ENCODE data around the gene UQCR10. TPM values are rescaled to one million over a fixed set of nuclear protein-coding genes. Genes with fewer than 3 reads are reported as not detected.

The UQCR10 gene
- total RNA-seq, 1 experiment from 2014 or later, result 147 TPM

DNA sequence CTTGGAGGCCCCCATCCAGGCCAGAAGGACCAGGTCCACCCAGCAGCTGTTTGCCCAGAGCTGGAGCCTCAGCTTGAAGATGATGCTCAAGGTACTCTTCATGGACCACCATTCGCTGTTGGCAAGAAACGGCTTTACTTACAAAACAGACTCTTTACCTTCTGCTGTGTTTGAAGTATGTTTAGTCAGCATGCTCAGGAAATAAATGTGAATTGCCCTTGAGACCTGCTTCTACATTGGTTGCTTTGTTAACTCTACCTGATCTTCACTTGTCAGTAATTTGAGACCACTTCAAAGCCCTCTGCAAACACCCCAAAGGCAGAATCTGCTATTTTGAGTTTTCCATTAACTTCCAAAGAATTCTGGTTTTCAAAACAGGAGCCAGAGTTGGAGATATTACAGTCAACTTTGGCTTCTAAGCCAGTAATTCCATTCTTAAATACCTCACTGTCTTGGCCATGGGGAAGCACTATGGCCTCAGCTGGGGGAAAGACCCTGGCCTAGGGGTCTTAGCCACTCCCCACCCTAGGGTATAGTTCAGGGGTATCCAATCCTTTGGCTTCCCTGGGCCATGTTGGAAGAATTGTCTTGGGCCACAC lies 2.7 kb downstream of the UQCR10 start:
- peaks cover 43% of the 10 kb centered on the region for H3K36me3 Mint-ChIP-seq (ENCODE audit: insufficient read depth, unreplicated experiment)
- CTCF ChIA-PET, result interaction anchor here (0.5 kb wide), 1 partner anchor 165 kb away, joined by 4 read pairs; no protein-coding TSS in a partner anchor
- no TSS peak for BruUV-seq (replicated peaks)

DNA sequence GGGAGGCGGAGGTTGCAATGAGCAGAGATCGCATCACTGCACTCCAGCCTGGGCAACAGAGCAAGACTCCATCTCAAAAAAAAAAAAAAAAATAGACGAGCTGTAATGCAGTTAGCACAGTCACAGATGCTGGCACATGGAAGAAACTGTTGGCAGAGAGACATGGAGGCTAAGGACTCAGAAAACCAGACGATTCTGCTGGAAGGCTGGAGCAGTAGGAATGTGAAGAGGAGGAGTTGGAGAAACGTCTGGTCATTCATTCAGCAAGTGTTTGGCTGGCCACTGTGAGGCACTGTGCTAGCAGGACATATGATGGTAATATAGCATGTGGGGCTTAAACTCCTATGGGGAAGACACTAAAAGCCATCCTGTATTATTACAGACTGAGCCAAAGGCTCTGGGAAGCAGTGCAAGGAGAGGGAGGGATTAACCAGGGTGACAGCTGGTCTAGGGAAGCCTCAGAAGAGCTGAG lies 5.0 kb downstream of the UQCR10 start:
- POLR2A ChIA-PET, result no interaction called here
- BruUV-seq (replicated peaks), result no TSS peak
- peak in 1 of 2 experiments; percentile 35 for DNase-seq

More for the DNA sequence above, 2.7 kb downstream of the UQCR10 start:
- peak in 1 of 2 experiments; percentile 55 for DNase-seq
- TF ChIP-seq, protein P1, sequence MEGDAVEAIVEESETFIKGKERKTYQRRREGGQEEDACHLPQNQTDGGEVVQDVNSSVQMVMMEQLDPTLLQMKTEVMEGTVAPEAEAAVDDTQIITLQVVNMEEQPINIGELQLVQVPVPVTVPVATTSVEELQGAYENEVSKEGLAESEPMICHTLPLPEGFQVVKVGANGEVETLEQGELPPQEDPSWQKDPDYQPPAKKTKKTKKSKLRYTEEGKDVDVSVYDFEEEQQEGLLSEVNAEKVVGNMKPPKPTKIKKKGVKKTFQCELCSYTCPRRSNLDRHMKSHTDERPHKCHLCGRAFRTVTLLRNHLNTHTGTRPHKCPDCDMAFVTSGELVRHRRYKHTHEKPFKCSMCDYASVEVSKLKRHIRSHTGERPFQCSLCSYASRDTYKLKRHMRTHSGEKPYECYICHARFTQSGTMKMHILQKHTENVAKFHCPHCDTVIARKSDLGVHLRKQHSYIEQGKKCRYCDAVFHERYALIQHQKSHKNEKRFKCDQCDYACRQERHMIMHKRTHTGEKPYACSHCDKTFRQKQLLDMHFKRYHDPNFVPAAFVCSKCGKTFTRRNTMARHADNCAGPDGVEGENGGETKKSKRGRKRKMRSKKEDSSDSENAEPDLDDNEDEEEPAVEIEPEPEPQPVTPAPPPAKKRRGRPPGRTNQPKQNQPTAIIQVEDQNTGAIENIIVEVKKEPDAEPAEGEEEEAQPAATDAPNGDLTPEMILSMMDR (IDR thresholded peaks at IDR 0.05; ENCODE audit: insufficient read depth in 1 of 2, low read depth in 1 of 2, low read length in 1 of 2, severe bottlenecking in 1 of 2, unreplicated experiment in 1 of 2), result no peak
- Histone ChIP-seq H3K4me1 (peaks cover 30% of the 10 kb centered on the region), H3K9me3 (no peaks in the 10 kb centered on the region), H3K36me3 (ENCODE audit: control insufficient read depth, insufficient read depth, low read length) (no peaks in the 10 kb centered on the region; the same call in 1 of the 2 replicates), H3K4me3 (ENCODE audit: low read depth, low read length) (no peak overlapping the region), H3K27me3 (replicated peaks; ENCODE audit: control insufficient read depth, insufficient read depth, low read length) (no peaks in the 10 kb centered on the region)
- no peaks in the 10 kb centered on the region for H3K27me3 Mint-ChIP-seq (ENCODE audit: insufficient read depth, unreplicated experiment)
- peaks cover 28% of the 10 kb centered on the region for H3K4me1 Mint-ChIP-seq (ENCODE audit: low read depth, unreplicated experiment)
- peak overlapping the region; percentile 60 for H3K27ac Mint-ChIP-seq (ENCODE audit: unreplicated experiment)
- peak overlapping the region; percentile 99 for H3K4me3 Mint-ChIP-seq (ENCODE audit: unreplicated experiment)
- POLR2A ChIA-PET, result no interaction called here
- H3K9me3 Mint-ChIP-seq (ENCODE audit: unreplicated experiment), result no peaks in the 10 kb centered on the region
- intact Hi-C loops (cut with micrococcal nuclease; ENCODE audit: unreplicated experiment), result loop anchor here (5.0 to 10.0 kb wide), 3 partner anchors 32 to 315 kb away; partner anchors contain the start of gene HORMAD2

DNA sequence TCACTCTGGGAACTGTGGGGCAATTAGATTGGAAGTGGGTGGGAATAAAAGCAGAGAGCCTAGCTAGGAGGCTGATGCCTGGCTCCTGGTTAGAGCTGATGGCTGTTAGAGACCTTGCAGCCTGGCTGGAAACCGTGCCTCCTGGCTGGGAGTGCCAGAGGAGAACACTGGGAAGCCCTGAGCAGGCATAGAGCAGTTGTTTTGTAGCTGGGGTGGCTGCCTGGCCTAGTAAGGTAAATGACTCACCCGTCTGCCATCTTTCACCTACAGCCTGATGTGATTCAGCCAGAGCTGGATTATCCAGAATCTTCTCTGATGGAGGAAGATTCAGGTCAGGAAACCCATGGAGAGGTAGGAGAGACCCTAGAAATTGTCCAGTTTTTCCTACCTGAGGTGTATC lies 6.1 kb downstream of the UQCR10 start:
- no peaks in the 10 kb centered on the region for H3K27me3 ChIP-seq (replicated peaks; ENCODE audit: control insufficient read depth, insufficient read depth, low read length)
- CTCF ChIA-PET, result interaction anchor here (0.7 to 0.9 kb wide), 2 partner anchors 37 to 316 kb away, joined by 3 to 9 read pairs; no protein-coding TSS in a partner anchor
- no peaks in the 10 kb centered on the region; the same call in 1 of the 2 replicates for H3K36me3 ChIP-seq (ENCODE audit: control insufficient read depth, insufficient read depth, low read length)
- Mint-ChIP-seq H3K27ac (ENCODE audit: unreplicated experiment) (no peak overlapping the region), H3K4me1 (ENCODE audit: low read depth, unreplicated experiment) (peaks cover 10% of the 10 kb centered on the region), H3K27me3 (ENCODE audit: insufficient read depth, unreplicated experiment) (no peaks in the 10 kb centered on the region), H3K9me3 (ENCODE audit: unreplicated experiment) (no peaks in the 10 kb centered on the region), H3K36me3 (ENCODE audit: insufficient read depth, unreplicated experiment) (peaks cover 24% of the 10 kb centered on the region), H3K4me3 (ENCODE audit: unreplicated experiment) (no peak overlapping the region)
- peaks cover 27% of the 10 kb centered on the region for H3K4me1 ChIP-seq
- POLR2A ChIA-PET, result interaction anchor here (0.7 kb wide), 1 partner anchor 11 kb away, joined by 5 read pairs; no protein-coding TSS in a partner anchor
- intact Hi-C loops (cut with micrococcal nuclease; ENCODE audit: unreplicated experiment), result no loop called here
- TF ChIP-seq, protein P1 (IDR thresholded peaks at IDR 0.05; ENCODE audit: insufficient read depth in 1 of 2, low read depth in 1 of 2, low read length in 1 of 2, severe bottlenecking in 1 of 2, unreplicated experiment in 1 of 2), result no peak
- no peak overlapping the region for H3K4me3 ChIP-seq (ENCODE audit: low read depth, low read length)
- DNase-seq, result no peak
- no peaks in the 10 kb centered on the region for H3K9me3 ChIP-seq
- no TSS peak for BruUV-seq (replicated peaks)

More for the DNA sequence above, 5.0 kb downstream of the UQCR10 start:
- no peak overlapping the region for H3K4me3 ChIP-seq (ENCODE audit: low read depth, low read length)
- Mint-ChIP-seq H3K4me3 (ENCODE audit: unreplicated experiment) (no peak overlapping the region), H3K27me3 (ENCODE audit: insufficient read depth, unreplicated experiment) (no peaks in the 10 kb centered on the region), H3K27ac (ENCODE audit: unreplicated experiment) (peak overlapping the region; percentile 74), H3K4me1 (ENCODE audit: low read depth, unreplicated experiment) (peaks cover 16% of the 10 kb centered on the region), H3K9me3 (ENCODE audit: unreplicated experiment) (no peaks in the 10 kb centered on the region), H3K36me3 (ENCODE audit: insufficient read depth, unreplicated experiment) (peaks cover 34% of the 10 kb centered on the region)
- H3K4me1 ChIP-seq, result peaks cover 26% of the 10 kb centered on the region
- TF ChIP-seq, protein P1 (IDR thresholded peaks at IDR 0.05; ENCODE audit: insufficient read depth in 1 of 2, low read depth in 1 of 2, low read length in 1 of 2, severe bottlenecking in 1 of 2, unreplicated experiment in 1 of 2), result peak; percentile 32 to 44
- intact Hi-C loops (cut with micrococcal nuclease; ENCODE audit: unreplicated experiment), result no loop called here
- H3K9me3 ChIP-seq, result no peaks in the 10 kb centered on the region
- no peaks in the 10 kb centered on the region; the same call in 1 of the 2 replicates for H3K36me3 ChIP-seq (ENCODE audit: control insufficient read depth, insufficient read depth, low read length)
- CTCF ChIA-PET, result interaction anchor here (0.6 kb wide), 1 partner anchor 9 kb away, joined by 6 read pairs; no protein-coding TSS in a partner anchor
- no peaks in the 10 kb centered on the region for H3K27me3 ChIP-seq (replicated peaks; ENCODE audit: control insufficient read depth, insufficient read depth, low read length)
